Measurements from ENCODE around the gene PREB.

GRCh38 chr2:27125104-27125503 is 9.3 kb downstream of the PREB start:
- TF ChIP-seq CTCF (IDR thresholded peaks at IDR 0.05) (no peak), POLR2A (IDR thresholded peaks at IDR 0.05) (no peak)
